Measurements from ENCODE around the gene EHMT2. TPM values are rescaled to one million over a fixed set of nuclear protein-coding genes. Genes with fewer than 3 reads are reported as not detected.
"Not testable (repeated sequence)": the region's sequence is repeated elsewhere in the genome, so short reads cannot be mapped to it uniquely, and the experiment has no call there.

EHMT2 gene
- total and polyA plus RNA-seq, 2 donors (not counting 1 experiment from before 2014, with no cell fraction given), result 22.0 to 60.1 TPM

DNA sequence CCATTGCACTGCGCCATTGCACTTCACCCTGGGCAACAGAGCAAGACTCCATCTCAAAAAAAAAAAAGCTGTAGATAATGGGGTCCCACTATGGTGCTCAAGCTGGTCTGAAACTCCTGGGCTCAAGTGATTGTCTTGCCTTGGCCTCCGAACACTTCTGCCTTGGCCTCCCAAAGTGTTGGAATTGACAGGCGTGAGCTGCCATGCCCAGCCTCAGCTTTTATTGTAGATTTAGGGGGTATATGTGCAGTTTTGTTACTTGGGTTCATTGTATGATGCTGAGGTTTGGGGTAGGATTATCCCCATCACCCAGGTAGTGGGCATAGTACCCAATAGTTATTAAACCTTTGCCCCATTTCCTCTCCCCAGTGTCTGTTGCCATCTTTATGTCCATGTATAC, 58.5 kb downstream of the EHMT2 start:
- peaks cover 18% of the 10 kb centered on the region for H3K36me3 ChIP-seq (ENCODE audit: control insufficient read depth, insufficient read depth, low read length)
- H3K4me1 ChIP-seq (ENCODE audit: control insufficient read depth, extremely low read depth, insufficient read depth, low read length), result peaks cover 15% of the 10 kb centered on the region
- no peak for DNase-seq (ENCODE audit: low read depth in 2 of 2)
- no peak overlapping the region for H3K27ac ChIP-seq (ENCODE audit: insufficient read depth, low read length)
- peak overlapping the region in 1 of 4 experiments; percentile 1 for H3K4me3 ChIP-seq (replicated peaks in 1 of 4; ENCODE audit: control extremely low read depth in 1 of 4, insufficient read depth in 1 of 4, low read depth in 3 of 4, low read length in 4 of 4)
- peak overlapping the region; percentile 5 for H3K4me2 ChIP-seq (ENCODE audit: extremely low read depth, insufficient read depth, low read length)
- peaks cover 6% of the 10 kb centered on the region for H4K20me1 ChIP-seq (ENCODE audit: control insufficient read depth, extremely low read depth, insufficient read depth, low read length)
- no peaks in the 10 kb centered on the region for H3K9me3 ChIP-seq (ENCODE audit: control insufficient read depth, insufficient read depth, low read depth, low read length)
- TF ChIP-seq, protein P1, sequence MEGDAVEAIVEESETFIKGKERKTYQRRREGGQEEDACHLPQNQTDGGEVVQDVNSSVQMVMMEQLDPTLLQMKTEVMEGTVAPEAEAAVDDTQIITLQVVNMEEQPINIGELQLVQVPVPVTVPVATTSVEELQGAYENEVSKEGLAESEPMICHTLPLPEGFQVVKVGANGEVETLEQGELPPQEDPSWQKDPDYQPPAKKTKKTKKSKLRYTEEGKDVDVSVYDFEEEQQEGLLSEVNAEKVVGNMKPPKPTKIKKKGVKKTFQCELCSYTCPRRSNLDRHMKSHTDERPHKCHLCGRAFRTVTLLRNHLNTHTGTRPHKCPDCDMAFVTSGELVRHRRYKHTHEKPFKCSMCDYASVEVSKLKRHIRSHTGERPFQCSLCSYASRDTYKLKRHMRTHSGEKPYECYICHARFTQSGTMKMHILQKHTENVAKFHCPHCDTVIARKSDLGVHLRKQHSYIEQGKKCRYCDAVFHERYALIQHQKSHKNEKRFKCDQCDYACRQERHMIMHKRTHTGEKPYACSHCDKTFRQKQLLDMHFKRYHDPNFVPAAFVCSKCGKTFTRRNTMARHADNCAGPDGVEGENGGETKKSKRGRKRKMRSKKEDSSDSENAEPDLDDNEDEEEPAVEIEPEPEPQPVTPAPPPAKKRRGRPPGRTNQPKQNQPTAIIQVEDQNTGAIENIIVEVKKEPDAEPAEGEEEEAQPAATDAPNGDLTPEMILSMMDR (conservative IDR thresholded peaks at IDR 0.05 in 1 of 2, IDR thresholded peaks at IDR 0.05 in 1 of 2; ENCODE audit: low read depth in 1 of 2, low read length in 2 of 2), result no peak
- no peak for TF ChIP-seq EZH2 (IDR thresholded peaks at IDR 0.05; ENCODE audit: low read length, missing control alignments)
- H3K27me3 ChIP-seq (ENCODE audit: control insufficient read depth, insufficient read depth, low read length), result no peaks in the 10 kb centered on the region
- no peak overlapping the region for H2AFZ ChIP-seq (ENCODE audit: low read length)
- no peak overlapping the region for H3K9ac ChIP-seq (ENCODE audit: insufficient read depth, low read length)
- H3K79me2 ChIP-seq (ENCODE audit: control insufficient read depth, insufficient read depth, low read length), result peaks cover 42% of the 10 kb centered on the region

DNA sequence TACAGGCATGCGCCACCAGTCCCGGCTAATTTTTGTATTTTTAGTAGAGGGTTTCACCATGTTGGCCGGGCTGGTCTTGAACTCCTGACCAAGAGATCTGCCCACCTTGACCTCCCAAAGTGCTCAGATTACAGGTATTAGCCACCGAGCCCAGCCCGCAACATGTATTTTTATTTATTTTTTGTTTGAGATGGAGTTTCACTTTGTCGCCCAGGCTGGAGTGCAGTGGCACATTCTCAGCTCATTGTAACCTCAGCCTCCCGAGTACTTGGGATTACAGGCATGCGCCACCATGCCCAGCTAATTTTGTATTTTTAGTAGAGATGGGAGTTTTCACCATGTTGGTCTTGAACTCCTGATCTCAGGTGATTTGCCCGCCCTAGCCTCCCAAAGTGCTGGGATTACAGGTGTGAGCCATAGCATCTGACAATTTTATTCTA, 59.4 kb downstream of the EHMT2 start:
- H3K9ac ChIP-seq (ENCODE audit: insufficient read depth, low read length); H3K27ac ChIP-seq (ENCODE audit: insufficient read depth, low read length); H2AFZ ChIP-seq (ENCODE audit: low read length); H4K20me1 ChIP-seq (ENCODE audit: control insufficient read depth, extremely low read depth, insufficient read depth, low read length); H3K9me3 ChIP-seq (ENCODE audit: control insufficient read depth, insufficient read depth, low read depth, low read length); DNase-seq (ENCODE audit: low read depth in 2 of 2); H3K27me3 ChIP-seq (ENCODE audit: control insufficient read depth, insufficient read depth, low read length): not testable (repeated sequence)
- Histone ChIP-seq H3K36me3 (ENCODE audit: control insufficient read depth, insufficient read depth, low read length) (peaks cover 18% of the 10 kb centered on the region), H3K4me2 (ENCODE audit: extremely low read depth, insufficient read depth, low read length) (peak overlapping the region; percentile 81), H3K4me1 (ENCODE audit: control insufficient read depth, extremely low read depth, insufficient read depth, low read length) (peaks cover 15% of the 10 kb centered on the region), H3K79me2 (ENCODE audit: control insufficient read depth, insufficient read depth, low read length) (peaks cover 42% of the 10 kb centered on the region), H3K4me3 (replicated peaks in 1 of 4; ENCODE audit: control extremely low read depth in 1 of 4, insufficient read depth in 1 of 4, low read depth in 3 of 4, low read length in 4 of 4) (peak overlapping the region; percentile 70 to 97 (median 74))

DNA sequence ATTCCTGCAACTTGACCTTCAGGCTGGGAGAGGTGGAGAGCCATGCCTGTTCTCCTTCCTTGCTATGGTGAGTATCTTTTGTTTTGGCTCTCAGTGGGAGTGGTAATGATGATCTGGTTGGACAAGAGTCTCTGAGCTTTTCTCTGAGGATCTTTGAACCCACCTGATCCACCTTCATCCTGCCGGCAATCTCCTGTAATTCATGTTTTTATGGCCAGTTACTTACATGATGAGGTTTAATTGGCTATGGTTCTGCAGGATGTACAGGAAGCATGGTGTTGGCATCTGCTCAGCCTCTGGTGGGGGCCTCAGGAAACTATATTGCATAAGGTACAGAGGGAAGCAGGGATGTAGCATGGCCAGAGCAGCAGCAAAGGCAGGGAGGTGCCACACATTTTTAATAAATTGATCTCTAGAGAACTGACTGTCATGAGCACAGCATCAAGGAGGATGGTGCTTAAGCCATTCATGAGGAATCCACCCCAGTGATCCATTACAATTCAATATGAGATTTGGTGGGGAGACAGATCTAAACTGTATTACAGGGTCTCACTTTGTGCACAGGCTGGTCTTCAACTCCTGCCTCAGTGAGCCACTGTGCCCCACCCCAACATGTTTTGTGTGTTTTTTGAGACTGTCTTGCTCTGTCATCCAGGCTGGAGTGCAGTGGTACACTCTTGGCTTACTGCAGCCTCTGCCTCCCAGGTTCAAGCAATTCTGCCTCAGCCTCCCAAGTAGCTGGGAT, 60.0 kb downstream of the EHMT2 start:
- TF ChIP-seq, protein P1 (conservative IDR thresholded peaks at IDR 0.05 in 1 of 2, IDR thresholded peaks at IDR 0.05 in 1 of 2; ENCODE audit: low read depth in 1 of 2, low read length in 2 of 2), result no peak
- no peak for TF ChIP-seq EZH2 (IDR thresholded peaks at IDR 0.05; ENCODE audit: low read length, missing control alignments)
- Histone ChIP-seq H3K4me3 (replicated peaks in 1 of 4; ENCODE audit: control extremely low read depth in 1 of 4, insufficient read depth in 1 of 4, low read depth in 3 of 4, low read length in 4 of 4) (peak overlapping the region; percentile 70 to 97 (median 74)), H3K4me1 (ENCODE audit: control insufficient read depth, extremely low read depth, insufficient read depth, low read length) (peaks cover 15% of the 10 kb centered on the region), H3K27me3 (ENCODE audit: control insufficient read depth, insufficient read depth, low read length) (no peaks in the 10 kb centered on the region), H3K4me2 (ENCODE audit: extremely low read depth, insufficient read depth, low read length) (peak overlapping the region; percentile 81), H3K27ac (ENCODE audit: insufficient read depth, low read length) (peak overlapping the region; percentile 93), H3K9ac (ENCODE audit: insufficient read depth, low read length) (no peak overlapping the region), H2AFZ (ENCODE audit: low read length) (no peak overlapping the region), H3K36me3 (ENCODE audit: control insufficient read depth, insufficient read depth, low read length) (peaks cover 18% of the 10 kb centered on the region), H3K79me2 (ENCODE audit: control insufficient read depth, insufficient read depth, low read length) (peaks cover 42% of the 10 kb centered on the region), H4K20me1 (ENCODE audit: control insufficient read depth, extremely low read depth, insufficient read depth, low read length) (peaks cover 6% of the 10 kb centered on the region), H3K9me3 (ENCODE audit: control insufficient read depth, insufficient read depth, low read depth, low read length) (no peaks in the 10 kb centered on the region)
- DNase-seq (ENCODE audit: low read depth in 2 of 2), result no peak
